Globus pallidus (tissue), 1 donor: Measurements from ENCODE around the gene ANKRD34B.

Experiments used
- DNase-seq: peaks from one replicate; pipeline ENCODE4 v3.0.0-alpha.2; 2015; ENCODE audit warnings: low spot score

The ANKRD34B gene

GRCh38 chr5:80569086-80569960 is 757 bp downstream of the ANKRD34B start:
- no peak for DNase-seq

GRCh38 chr5:80568251-80568650 is 1.8 kb downstream of the ANKRD34B start:
- DNase-seq = no peak

- DNase-seq = no peak
Observed at GRCh38 chr5:80566711-80567259, 3.3 kb downstream of the ANKRD34B start.

- DNase-seq = no peak
Observed at GRCh38 chr5:80565330-80565729, 4.8 kb downstream of the ANKRD34B start.

- no peak for DNase-seq
Observed at GRCh38 chr5:80559244-80559643, 10.8 kb downstream of the ANKRD34B start.

- DNase-seq = no peak
Observed at GRCh38 chr5:80555099-80555498, 15.0 kb downstream of the ANKRD34B start.

- DNase-seq = no peak
Observed at GRCh38 chr5:80554646-80555045, 15.4 kb downstream of the ANKRD34B start.

GRCh38 chr5:80541392-80541791 is 28.7 kb downstream of the ANKRD34B start:
- no peak for DNase-seq

GRCh38 chr5:80540691-80541090 is 29.4 kb downstream of the ANKRD34B start:
- DNase-seq = no peak

GRCh38 chr5:80516826-80517225 is 53.3 kb downstream of the ANKRD34B start:
- DNase-seq = no peak

GRCh38 chr5:80509362-80509761 is 60.7 kb downstream of the ANKRD34B start:
- no peak for DNase-seq

- DNase-seq = no peak
Observed at GRCh38 chr5:80508844-80509243, 61.2 kb downstream of the ANKRD34B start.

GRCh38 chr5:80507663-80508062 is 62.4 kb downstream of the ANKRD34B start:
- no peak for DNase-seq
